NCI-H128 (cell line): ENCODE results near the gene NYNRIN.

Experiments
- DNase-seq: peaks from one replicate; lab custom pipeline; 2025; ENCODE audit not compliant: unreplicated experiment; lab: John Stamatoyannopoulos, UW

NYNRIN gene

DNA sequence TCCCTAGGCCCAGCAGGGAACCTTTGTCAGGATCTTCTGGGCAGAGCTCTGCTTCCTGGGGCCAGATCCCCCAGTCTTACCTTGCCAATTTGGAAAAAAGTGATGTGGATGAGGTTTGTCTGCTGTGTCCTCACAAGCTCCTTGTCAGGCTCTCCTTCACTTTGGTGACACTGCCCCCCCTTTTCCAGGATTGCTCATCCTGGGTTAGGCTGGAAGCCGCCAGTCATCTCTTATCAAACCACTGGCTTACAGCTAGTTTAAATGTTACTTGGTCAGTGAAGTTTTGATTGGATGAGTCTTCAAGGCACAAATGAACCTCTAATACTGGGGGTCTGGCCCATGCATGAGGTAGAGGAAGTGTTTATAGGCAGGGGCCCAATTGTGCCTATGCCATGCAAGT, 15.3 kb downstream of the NYNRIN start:
- DNase-seq, result no peak

GRCh38 chr14:24414732-24415420, 16.1 kb downstream of the NYNRIN start:
- DNase-seq, result no peak

- no peak for DNase-seq
Observed at GRCh38 chr14:24415421-24416253, 16.8 kb downstream of the NYNRIN start.

DNA sequence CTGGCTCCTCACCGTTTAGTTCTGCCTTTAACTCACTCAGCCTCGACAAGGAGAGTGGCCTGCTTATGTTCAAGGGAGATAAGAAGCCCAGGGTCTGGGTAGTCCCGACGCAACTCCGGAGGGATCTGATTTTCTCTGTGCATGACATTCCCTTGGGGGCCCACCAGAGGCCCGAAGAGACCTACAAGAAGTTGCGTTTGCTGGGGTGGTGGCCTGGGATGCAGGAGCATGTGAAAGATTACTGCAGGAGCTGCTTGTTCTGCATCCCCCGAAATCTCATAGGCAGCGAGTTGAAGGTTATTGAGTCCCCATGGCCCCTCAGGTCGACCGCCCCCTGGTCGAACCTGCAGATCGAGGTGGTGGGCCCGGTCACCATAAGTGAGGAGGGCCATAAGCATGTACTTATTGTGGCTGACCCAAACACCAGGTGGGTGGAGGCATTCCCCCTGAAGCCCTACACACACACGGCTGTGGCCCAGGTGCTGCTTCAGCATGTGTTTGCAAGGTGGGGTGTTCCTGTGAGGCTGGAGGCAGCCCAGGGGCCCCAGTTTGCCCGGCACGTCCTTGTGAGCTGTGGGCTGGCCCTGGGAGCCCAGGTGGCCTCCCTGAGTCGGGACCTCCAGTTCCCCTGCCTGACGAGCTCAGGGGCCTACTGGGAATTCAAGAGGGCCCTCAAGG, 17.6 kb downstream of the NYNRIN start:
- no peak for DNase-seq

- no peak for DNase-seq
Observed at GRCh38 chr14:24416932-24417619, 18.3 kb downstream of the NYNRIN start.

- DNase-seq, result no peak
Observed at GRCh38 chr14:24417832-24418491, 19.2 kb downstream of the NYNRIN start.

GRCh38 chr14:24418492-24418873, 19.7 kb downstream of the NYNRIN start:
- no peak for DNase-seq

DNA sequence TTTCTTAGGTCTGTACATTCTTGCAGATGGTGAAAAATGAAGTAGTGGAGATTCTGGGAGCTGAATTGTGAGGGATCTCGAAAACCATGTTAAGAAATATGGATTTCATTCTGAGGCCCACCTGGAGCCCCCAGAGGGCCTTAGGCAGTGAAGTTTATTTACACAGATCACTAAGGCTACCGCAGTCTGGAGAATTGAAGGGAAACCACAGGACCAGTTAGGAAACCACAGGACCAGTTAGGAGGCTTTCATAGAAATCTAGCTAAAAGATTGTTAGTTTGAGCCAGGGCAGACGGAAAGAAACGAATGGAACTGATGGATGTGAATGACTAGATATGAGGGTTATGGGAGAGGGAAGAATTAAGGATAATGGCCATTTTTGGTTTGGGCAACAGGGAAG, 23.5 kb downstream of the NYNRIN start:
- DNase-seq, result no peak

GRCh38 chr14:24422694-24423601, 24.1 kb downstream of the NYNRIN start:
- DNase-seq, result no peak

DNA sequence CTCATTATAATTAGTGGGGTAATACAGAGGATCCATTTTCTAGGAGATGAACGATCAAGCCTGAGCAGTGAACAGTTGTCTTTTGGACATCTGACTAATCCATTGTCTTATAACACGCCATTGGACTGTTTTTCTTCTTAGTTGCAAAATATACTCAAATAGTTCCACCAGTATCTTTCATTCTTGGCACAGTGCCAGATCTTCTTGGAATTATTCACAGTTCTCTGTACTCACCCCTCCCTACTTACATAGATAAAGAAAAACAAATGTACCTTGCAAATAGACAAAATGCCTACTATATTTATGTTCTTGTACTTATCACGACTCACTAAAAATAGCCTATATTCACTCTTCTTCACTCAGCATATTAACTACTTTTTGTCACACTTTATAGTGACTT, 26.9 kb downstream of the NYNRIN start:
- no peak for DNase-seq

GRCh38 chr14:24426150-24426911, 27.5 kb downstream of the NYNRIN start:
- DNase-seq, result no peak

DNA sequence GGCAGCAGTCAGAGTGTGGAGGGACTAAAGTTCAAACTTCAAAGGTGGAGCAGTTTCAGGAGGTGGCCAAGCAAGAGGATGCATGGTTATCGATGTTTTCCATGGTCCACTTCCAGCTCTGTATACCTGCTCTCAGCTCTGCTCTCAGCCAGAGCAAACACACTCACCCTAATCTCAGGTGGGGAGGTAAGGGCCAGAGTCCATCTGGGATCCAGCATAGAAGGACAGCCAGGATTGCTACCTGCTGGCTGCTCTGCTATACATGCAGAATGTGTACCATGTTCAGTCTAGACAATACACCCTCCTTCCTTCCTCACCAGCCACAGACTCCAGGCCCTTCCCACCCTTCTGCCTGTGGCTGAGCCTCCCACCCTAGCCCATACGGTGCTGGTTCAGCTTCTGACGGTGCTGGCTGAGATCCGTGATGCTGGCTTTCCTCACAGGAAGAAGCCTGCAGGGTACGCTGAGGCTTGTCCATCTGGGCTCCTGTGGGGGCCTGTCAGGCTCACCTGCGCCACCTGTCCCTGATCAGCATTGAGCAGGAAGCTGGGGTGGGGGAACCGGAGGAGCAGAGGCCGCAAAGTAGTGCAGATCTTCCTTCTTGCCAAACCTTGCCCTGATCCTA, 28.2 kb downstream of the NYNRIN start:
- no peak for DNase-seq

DNA sequence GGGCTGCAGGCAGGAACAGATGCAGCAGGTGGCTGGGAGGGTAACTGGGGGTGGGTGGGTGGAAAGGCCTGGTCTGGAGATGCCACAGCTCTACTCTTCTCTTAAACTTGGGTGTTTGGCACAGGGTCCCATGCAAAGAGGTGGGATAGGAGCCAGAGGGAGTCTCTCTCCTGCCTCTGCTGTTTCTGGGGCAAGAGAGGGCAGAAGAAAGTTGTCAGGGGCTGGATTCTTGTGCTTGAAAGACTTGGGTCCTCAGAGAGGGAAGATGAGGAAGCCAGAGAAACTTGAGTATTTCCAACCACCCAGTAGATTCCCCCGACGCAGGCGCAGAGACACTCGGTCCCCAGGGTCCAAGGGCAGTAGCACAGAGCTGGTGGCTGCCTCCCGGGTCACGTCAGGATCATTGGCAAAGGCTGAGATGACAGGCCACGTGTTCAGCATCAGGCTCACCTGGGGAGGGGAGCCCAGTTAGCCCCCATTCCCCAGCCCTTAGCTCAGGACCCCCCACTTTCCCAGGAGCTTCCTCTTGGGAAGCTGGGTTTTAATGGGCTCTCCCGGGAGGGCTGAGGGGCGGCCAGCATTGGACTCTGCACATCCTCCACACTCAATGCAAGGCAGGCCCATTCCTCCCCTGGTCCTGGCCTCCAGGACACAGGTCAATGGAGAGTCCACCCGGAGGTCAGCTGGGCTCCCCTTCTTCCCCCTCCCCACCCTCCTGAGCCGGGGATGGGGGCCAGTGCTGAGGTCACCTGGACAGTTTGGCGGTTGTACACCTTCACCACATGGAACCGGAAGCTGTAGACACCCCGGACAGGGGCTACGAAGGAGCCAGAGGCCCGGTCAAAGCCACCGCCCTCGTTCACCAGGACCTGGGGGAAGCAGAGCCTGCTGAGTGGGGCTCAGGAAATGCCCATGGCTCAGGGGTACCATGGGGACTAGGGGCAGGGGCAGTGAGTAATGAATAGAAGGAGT, 29.0 kb downstream of the NYNRIN start:
- DNase-seq, result no peak

DNA sequence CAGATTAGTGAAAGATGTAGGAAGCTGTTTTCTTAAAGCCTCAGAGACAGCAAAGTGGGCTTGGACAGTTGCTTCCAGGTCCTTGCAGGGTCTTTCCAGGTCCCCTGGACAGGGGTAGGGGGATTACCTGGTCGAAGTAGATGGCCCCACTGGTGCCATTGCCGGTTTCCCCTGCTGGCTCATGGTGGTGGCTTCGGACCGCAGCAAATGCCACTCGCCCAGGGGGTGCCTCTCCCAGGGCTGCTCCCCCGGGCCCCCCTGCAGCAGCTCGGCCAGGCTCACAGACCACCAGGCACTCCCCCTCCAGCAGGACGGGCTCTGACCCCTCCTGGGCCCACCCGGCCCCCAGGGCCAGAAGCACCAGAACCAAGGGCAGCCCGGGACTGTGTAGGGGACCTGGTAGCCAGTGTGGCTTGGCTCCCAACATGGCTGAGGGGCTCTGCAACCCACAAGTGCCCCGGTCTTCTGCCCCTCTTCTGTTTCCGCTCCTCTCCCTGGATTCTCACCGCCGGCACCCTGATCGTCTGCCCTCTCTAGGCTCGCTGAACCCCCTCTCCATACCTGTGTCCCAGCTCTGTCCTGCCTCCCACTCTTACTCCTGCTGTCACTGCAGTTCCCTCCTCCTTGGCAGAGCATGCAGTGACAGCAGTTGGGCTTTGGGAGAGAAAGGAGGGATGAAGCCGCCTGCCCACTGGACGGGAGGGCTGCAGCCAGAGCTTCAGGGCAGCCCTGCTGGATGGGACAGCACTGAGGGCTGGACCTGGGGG, 30.0 kb downstream of the NYNRIN start:
- no peak for DNase-seq

GRCh38 chr14:24429395-24430142, 30.8 kb downstream of the NYNRIN start, which contains the start of the genes CBLN3 and KHNYN:
Gene CBLN3 (minus strand): TSS chr14:24429668. CDS start chr14:24429054, 614 bp downstream.
Gene KHNYN (plus strand): TSS chr14:24429954. CDS start chr14:24430731, 777 bp downstream.
- DNase-seq, result peak; percentile 68
